ENCODE measurements around the gene SLC4A1. TPM values are rescaled to one million over a fixed set of nuclear protein-coding genes. Genes with fewer than 3 reads are reported as not detected.

Gene SLC4A1
- total and polyA plus RNA-seq, 2 of the 13 experiments (the other 11 are each of a cell fraction or from before 2014, with no cell fraction given), result not detected

DNA sequence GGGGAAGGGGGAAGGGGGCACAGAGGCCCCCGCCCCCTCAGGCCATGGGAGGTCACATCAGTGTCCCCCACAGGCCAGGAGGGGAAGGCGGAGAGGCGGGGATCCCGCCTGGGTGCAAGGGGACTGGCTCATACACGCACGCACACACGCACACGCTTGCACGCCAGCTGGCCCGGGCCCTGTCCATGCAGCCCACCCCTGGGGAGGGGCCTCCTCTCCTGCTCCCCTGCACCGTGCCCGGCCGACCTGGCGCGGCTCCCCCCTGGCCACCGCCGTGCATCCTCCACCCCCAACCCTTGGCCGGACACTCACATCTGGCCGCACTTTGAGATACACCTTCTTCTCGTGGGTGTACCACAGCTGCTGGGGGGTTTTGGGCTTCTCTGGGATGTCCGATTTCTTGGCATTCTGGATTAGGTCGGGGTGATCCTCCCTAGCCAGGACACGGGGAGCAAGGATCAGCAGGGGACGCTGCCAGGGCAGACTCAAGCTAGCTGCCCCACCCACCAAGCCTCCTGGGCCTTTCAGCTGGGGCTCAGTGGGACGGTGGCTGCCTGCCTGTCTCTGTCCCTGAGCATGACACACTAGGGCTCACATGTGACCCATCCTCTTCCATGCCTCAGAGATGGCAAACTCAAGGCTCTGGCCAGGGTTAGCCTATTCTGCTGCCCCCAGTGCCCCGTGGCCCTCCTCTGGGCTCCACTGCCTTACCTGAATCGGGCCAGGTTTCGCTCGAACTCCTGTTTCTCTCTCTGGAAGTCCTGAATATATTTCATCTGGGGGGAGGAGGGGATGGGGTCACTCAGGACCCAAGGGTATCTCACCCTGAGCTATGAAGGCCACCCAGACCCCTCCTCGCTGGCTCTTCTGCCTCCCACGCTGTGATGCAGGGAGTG, 55.2 kb downstream of the SLC4A1 start:
- BruUV-seq (replicated peaks), result no TSS peak
- Histone ChIP-seq H3K4me1 (ENCODE audit: insufficient read depth, low read length) (peaks cover 14% of the 10 kb centered on the region), H3K9ac (ENCODE audit: insufficient read depth, low read depth, low read length) (no peak overlapping the region), H3K36me3 (replicated peaks in 1 of 2; ENCODE audit: control insufficient read depth in 1 of 2, insufficient read depth in 2 of 2, low read length in 2 of 2) (peaks cover 41 to 75% of the 10 kb centered on the region in 2 experiments), H3K79me2 (ENCODE audit: insufficient read depth, low read length) (peaks cover 16% of the 10 kb centered on the region), H4K20me1 (ENCODE audit: insufficient read depth, low read length) (no peaks in the 10 kb centered on the region), H3K4me3 (replicated peaks in 1 of 3; ENCODE audit: insufficient read depth in 1 of 3, low read depth in 2 of 3, low read length in 3 of 3) (no peak overlapping the region), H3K27me3 (ENCODE audit: control insufficient read depth in 1 of 2, insufficient read depth in 2 of 2, low read length in 2 of 2) (no peaks in the 10 kb centered on the region; a peak in 1 of 5 replicates), H3K27ac (ENCODE audit: extremely low read length, insufficient read depth, low read length) (no peak overlapping the region), H2AFZ (ENCODE audit: low read length) (no peak overlapping the region), H3K9me3 (ENCODE audit: low read length) (no peaks in the 10 kb centered on the region), H3K4me2 (ENCODE audit: low read depth, low read length) (no peak overlapping the region)
- in situ Hi-C loops (cut with HindIII; ENCODE audit: extremely low pct_ligation_motif_present, low pct_unique_long_range_greater_than_20kb), result no loop called here
- intact Hi-C loops (cut with micrococcal nuclease; ENCODE audit: unreplicated experiment), result no loop called here
- FAIRE-seq (no peak), DNase-seq (ENCODE audit: low spot score) (no peak), ATAC-seq (peak; percentile 3; the same call in 1 of the 3 replicates)
- no peak for TF ChIP-seq GTF3A (CRISPR knock-in tag; conservative IDR thresholded peaks at IDR 0.05)
- TF ChIP-seq POLR2G (IDR thresholded peaks at IDR 0.05; ENCODE audit: low read depth, low read length), result peak; percentile 38
- no peak for TF ChIP-seq RORA (CRISPR knock-in tag; IDR thresholded peaks at IDR 0.05)
- peak; percentile 83 for TF ChIP-seq AGO2 (optimal IDR thresholded peaks at IDR 0.05; ENCODE audit: low read depth, low read length)
- 0 out of 2 replicates have a peak, but pooled peaks have one; percentile 27 for TF ChIP-seq PCBP1 (IDR thresholded peaks at IDR 0.05; ENCODE audit: borderline replicate concordance, low read depth, low read length)
- TF ChIP-seq RBFOX2 (IDR thresholded peaks at IDR 0.05; ENCODE audit: low read depth, low read length), result peak; percentile 64
- TF ChIP-seq ZNF749 (CRISPR knock-in tag; IDR thresholded peaks at IDR 0.05; ENCODE audit: borderline replicate concordance), result no peak
- 0 out of 2 replicates have a peak, but pooled peaks have one; percentile 22 for TF ChIP-seq ZC3H13 (CRISPR knock-in tag; IDR thresholded peaks at IDR 0.05)
- TF ChIP-seq ZNF687 (CRISPR knock-in tag; IDR thresholded peaks at IDR 0.05), result peak; percentile 14; the same call in 1 of the 2 replicates
- POLR2A ChIA-PET, result interaction anchor here (1.6 to 1.7 kb wide), 2 partner anchors 9 to 26 kb away, joined by 3 to 5 read pairs; partner anchors contain the start of gene TMUB2
- WGBS (ENCODE audit: low lambda C conversion rate), result 95% methylated on average over 25 of the region's 31 CpGs
- CTCF ChIA-PET (ENCODE audit: low intra/inter-chr PET ratio, low total read pairs), result no interaction called here
